Measurements from ENCODE around the gene TM9SF3.

TM9SF3 gene

GRCh38 chr10:96613576-96613975, 26.8 kb upstream of the TM9SF3 start:
- TF ChIP-seq, protein P1, sequence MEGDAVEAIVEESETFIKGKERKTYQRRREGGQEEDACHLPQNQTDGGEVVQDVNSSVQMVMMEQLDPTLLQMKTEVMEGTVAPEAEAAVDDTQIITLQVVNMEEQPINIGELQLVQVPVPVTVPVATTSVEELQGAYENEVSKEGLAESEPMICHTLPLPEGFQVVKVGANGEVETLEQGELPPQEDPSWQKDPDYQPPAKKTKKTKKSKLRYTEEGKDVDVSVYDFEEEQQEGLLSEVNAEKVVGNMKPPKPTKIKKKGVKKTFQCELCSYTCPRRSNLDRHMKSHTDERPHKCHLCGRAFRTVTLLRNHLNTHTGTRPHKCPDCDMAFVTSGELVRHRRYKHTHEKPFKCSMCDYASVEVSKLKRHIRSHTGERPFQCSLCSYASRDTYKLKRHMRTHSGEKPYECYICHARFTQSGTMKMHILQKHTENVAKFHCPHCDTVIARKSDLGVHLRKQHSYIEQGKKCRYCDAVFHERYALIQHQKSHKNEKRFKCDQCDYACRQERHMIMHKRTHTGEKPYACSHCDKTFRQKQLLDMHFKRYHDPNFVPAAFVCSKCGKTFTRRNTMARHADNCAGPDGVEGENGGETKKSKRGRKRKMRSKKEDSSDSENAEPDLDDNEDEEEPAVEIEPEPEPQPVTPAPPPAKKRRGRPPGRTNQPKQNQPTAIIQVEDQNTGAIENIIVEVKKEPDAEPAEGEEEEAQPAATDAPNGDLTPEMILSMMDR (conservative IDR thresholded peaks at IDR 0.05; ENCODE audit: low read length), result no peak
- DNase-seq (ENCODE audit: low read depth), result peak; percentile 47

DNA sequence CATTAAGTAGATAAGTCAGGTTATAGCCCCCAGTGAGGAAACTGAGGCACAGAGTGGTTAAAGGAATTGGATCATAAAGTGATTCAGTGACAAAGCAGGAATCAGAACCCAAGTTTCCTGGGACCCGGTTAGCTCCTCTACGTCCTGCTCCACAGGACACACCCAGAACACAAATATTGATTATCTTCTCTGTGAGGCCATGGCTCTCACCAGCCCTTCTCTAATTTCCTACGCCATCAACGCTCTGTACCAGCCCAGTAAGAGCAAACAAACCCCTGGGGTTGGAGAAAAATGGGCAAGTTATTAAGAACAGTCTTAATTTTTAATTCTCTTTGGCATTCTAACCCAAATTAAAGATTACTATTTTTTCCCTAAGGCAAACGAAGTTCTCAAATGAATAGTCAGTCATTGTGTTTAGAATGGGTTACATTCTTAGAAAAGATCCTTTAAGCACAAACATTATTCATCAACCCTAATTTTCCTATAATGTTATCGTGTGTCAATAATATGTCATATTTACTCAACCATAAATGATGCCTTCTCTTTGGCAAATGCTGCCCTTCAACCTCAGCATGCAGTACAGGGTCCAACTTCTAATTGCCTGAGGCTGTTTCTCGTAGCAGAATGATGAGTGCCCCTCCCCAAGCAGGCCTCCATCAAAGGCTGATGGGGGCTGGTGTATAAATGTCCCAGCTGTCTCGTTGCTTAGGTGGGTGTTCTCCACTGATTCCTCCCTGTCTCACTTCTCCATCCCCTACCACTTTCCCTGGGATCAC, 25.4 kb upstream of the TM9SF3 start:
- no peak for DNase-seq (ENCODE audit: low read depth)
- no peak overlapping the region for H3K4me3 ChIP-seq (ENCODE audit: low read length)
- TF ChIP-seq, protein P1 (conservative IDR thresholded peaks at IDR 0.05; ENCODE audit: low read length), result no peak

More at GRCh38 chr10:96613576-96613975, 26.8 kb upstream of the TM9SF3 start:
- H3K4me3 ChIP-seq (ENCODE audit: low read length), result no peak overlapping the region

GRCh38 chr10:96610817-96611216, 24.0 kb upstream of the TM9SF3 start:
- TF ChIP-seq, protein P1 (conservative IDR thresholded peaks at IDR 0.05; ENCODE audit: low read length), result no peak
- no peak for DNase-seq (ENCODE audit: low read depth)
- H3K4me3 ChIP-seq (ENCODE audit: low read length), result no peak overlapping the region

DNA sequence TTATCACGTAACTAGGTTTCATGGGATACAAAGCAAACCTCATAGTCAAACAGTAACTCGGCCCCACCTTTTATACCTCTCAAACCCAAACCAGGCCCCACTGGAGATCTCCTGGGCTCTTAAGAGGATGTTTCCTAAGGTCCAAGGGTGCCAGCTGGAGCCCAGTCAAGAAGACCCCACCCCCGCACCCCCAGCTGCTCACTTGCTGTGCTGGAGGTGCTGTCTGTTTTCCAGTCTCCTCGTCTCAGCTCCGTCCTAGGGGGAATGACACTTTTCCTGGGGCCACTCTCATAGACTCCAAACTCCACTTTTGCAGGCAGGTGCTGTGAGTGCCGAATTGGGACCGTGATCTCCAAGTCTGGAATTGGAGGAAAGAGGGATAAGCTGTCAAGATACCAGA, 22.7 kb upstream of the TM9SF3 start:
- H3K4me3 ChIP-seq (ENCODE audit: low read length), result no peak overlapping the region
- DNase-seq (ENCODE audit: low read depth), result no peak
- TF ChIP-seq, protein P1 (conservative IDR thresholded peaks at IDR 0.05; ENCODE audit: low read length), result no peak

- DNase-seq (ENCODE audit: low read depth), result no peak
- TF ChIP-seq, protein P1 (conservative IDR thresholded peaks at IDR 0.05; ENCODE audit: low read length), result no peak
- H3K4me3 ChIP-seq (ENCODE audit: low read length), result no peak overlapping the region
Measured at GRCh38 chr10:96608805-96609204, 22.0 kb upstream of the TM9SF3 start.

DNA sequence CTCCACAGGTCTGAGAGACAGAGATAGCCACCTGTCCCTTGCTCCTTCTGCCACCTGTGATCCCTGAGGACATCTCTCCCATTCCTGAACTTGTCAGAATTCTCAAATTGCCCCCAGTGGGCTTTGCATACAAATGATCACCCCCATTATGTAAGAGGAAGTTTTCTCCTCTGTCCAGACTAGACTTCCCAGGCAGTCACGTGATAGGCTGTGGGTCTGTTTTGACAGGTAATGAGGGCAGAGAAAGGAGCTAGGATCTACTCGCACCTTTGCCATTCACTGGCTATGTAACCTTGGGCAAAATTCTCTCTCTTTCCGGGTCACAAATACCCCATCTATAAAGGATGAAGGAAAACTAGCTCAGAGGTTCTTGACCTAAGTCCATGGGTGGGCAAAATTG, 21.4 kb upstream of the TM9SF3 start:
- H3K4me3 ChIP-seq (ENCODE audit: low read length), result no peak overlapping the region
- no peak for DNase-seq (ENCODE audit: low read depth)
- TF ChIP-seq, protein P1 (conservative IDR thresholded peaks at IDR 0.05; ENCODE audit: low read length), result no peak

- no peak for DNase-seq (ENCODE audit: low read depth)
- H3K4me3 ChIP-seq (ENCODE audit: low read length), result no peak overlapping the region
Measured at GRCh38 chr10:96606946-96607345, 20.1 kb upstream of the TM9SF3 start.

More at GRCh38 chr10:96606946-96607345, 20.1 kb upstream of the TM9SF3 start:
- TF ChIP-seq, protein P1 (conservative IDR thresholded peaks at IDR 0.05; ENCODE audit: low read length), result no peak
